Endothelial cell of umbilical vein (primary cell): ENCODE data around the gene DNA2. TPM values are rescaled to one million over a fixed set of nuclear protein-coding genes. Genes with fewer than 3 reads are reported as not detected.

ENCODE experiments used
- BruUV-seq: library from RNA; stranded (reverse); fragments of 400-500 nt; replicated peaks from 2 replicates; lab custom pipeline; 2021; lab: Mats Ljungman, UMichigan
- CTCF ChIA-PET: fragments of 300-600, 350-600 bp; sonication (Branson Sonifier 250); formaldehyde crosslinking; loops from one replicate; lab custom pipeline; 2021; ENCODE audit warnings: antibody characterized with exemption, inconsistent platforms; lab: Charles Lee
- POLR2A ChIA-PET: fragments of 300-600, 350-600 bp; sonication (Branson Sonifier 250); formaldehyde crosslinking; loops from one replicate; lab custom pipeline; 2021; ENCODE audit warnings: antibody characterized with exemption, inconsistent platforms; lab: Charles Lee
- DNase-seq: peaks from one replicate; pipeline ENCODE4 v3.0.0-alpha.2; 2011; ENCODE audit warnings: low read depth, low spot score
- FAIRE-seq: peaks from 2 replicates; lab custom pipeline; 2011; peaks lifted over from hg19 to GRCh38; lab: Jason Lieb, UNC
- H2AFZ ChIP-seq: 2 replicates; pipeline ENCODE4 v1.6.0; 2012; ENCODE audit warnings: low read depth, low read length, control low read depth, inconsistent platforms
- H3K27ac ChIP-seq: 2 replicates; pipeline ENCODE4 v1.5.1; 2011; ENCODE audit warnings: low read depth, mild to moderate bottlenecking, control low read depth, low read length, moderate library complexity; ENCODE audit not compliant: insufficient read depth
- H3K27me3 ChIP-seq, 2 experiments: 2 replicates each; pipeline versions ENCODE4 v1.6.0 to v1.6.1; 2011; ENCODE audit warnings: low read length in 2 of 2, mixed read lengths in 1 of 2; ENCODE audit not compliant: control insufficient read depth in 2 of 2, insufficient read depth in 2 of 2
- H3K36me3 ChIP-seq, 2 experiments: 2 replicates in 1 of 2; 3 replicates in 1 of 2; pipeline ENCODE4 v1.5.1; 2011; ENCODE audit warnings: low read length in 2 of 2, mild to moderate bottlenecking in 1 of 2, moderate library complexity in 1 of 2; ENCODE audit not compliant: control insufficient read depth in 2 of 2, insufficient read depth in 2 of 2; ENCODE audit errors: extremely low read depth in 1 of 2
- H3K4me1 ChIP-seq: 3 replicates; pipeline ENCODE4 v1.5.1; 2011; ENCODE audit warnings: mild to moderate bottlenecking, low read length; ENCODE audit not compliant: control insufficient read depth, insufficient read depth; ENCODE audit errors: extremely low read depth
- H3K4me2 ChIP-seq: 2 replicates; pipeline ENCODE4 v1.6.1; 2011; ENCODE audit warnings: low read length, control low read depth, mixed read lengths; ENCODE audit not compliant: insufficient read depth
- H3K4me3 ChIP-seq, 3 experiments: fragments of 200-600 bp in 1 of 3; sonication (generic), shearing (Covaris generic) in 1 of 3; replicated peaks in 1 of 3; 2 replicates each; pipeline ENCODE4 v1.5.1; 2011 to 2016; ENCODE audit warnings: control low read depth in 3 of 3, low read length in 3 of 3, mild to moderate bottlenecking in 2 of 3, inconsistent platforms in 1 of 3, low read depth in 1 of 3, moderate library complexity in 1 of 3; ENCODE audit not compliant: insufficient read depth in 1 of 3
- H3K79me2 ChIP-seq: 2 replicates; pipeline ENCODE4 v1.6.0; 2012; ENCODE audit warnings: low read length, inconsistent platforms; ENCODE audit not compliant: control insufficient read depth, insufficient read depth
- H3K9ac ChIP-seq: replicated peaks from 2 replicates; pipeline ENCODE3; 2011; ENCODE audit warnings: low read length, control low read depth; ENCODE audit not compliant: insufficient read depth; ENCODE audit errors: extremely low read depth
- H3K9me1 ChIP-seq: replicated peaks from 3 replicates; pipeline ENCODE4 v1.6.0; 2011; ENCODE audit warnings: mild to moderate bottlenecking, low read length; ENCODE audit not compliant: control insufficient read depth, insufficient read depth; ENCODE audit errors: extremely low read depth
- H3K9me3 ChIP-seq: replicated peaks from 2 replicates; pipeline ENCODE4 v1.5.1; 2012; ENCODE audit warnings: low read length, inconsistent platforms; ENCODE audit not compliant: control insufficient read depth, insufficient read depth
- H4K20me1 ChIP-seq: replicated peaks from 2 replicates; pipeline ENCODE3; 2011; ENCODE audit warnings: mild to moderate bottlenecking, low read length; ENCODE audit not compliant: control insufficient read depth, insufficient read depth; ENCODE audit errors: extremely low read depth
- EZH2 ChIP-seq: IDR thresholded peaks from 2 replicates; pipeline ENCODE4 v1.6.1; 2012; ENCODE audit warnings: borderline replicate concordance, low read depth, mild to moderate bottlenecking, moderate library complexity, low read length, inconsistent platforms; ENCODE audit not compliant: severe bottlenecking
- FOS ChIP-seq: IDR thresholded peaks from 2 replicates; pipeline ENCODE4 v1.6.1; 2011; ENCODE audit warnings: mild to moderate bottlenecking, low read length, moderate library complexity, borderline replicate concordance; ENCODE audit not compliant: insufficient read depth
- GATA2 ChIP-seq: IDR thresholded peaks from 2 replicates; pipeline ENCODE4 v1.7.0; 2011; ENCODE audit warnings: low read depth, mild to moderate bottlenecking, moderate library complexity, mixed read lengths, low read length; ENCODE audit not compliant: insufficient read length, insufficient read depth
- JUN ChIP-seq: IDR thresholded peaks from 2 replicates; pipeline ENCODE4 v1.6.1; 2011; ENCODE audit warnings: borderline replicate concordance, low read depth; ENCODE audit not compliant: insufficient read length, insufficient read depth
- MYC ChIP-seq: IDR thresholded peaks from one replicate; pipeline ENCODE4 v1.6.1; 2011; ENCODE audit warnings: mild to moderate bottlenecking, low read depth, low read length
- POLR2A ChIP-seq: IDR thresholded peaks from 2 replicates; pipeline ENCODE4 v1.6.1; 2012; ENCODE audit warnings: low read depth, mild to moderate bottlenecking, control low read depth, low read length
- POLR2AphosphoS5 ChIP-seq: IDR thresholded peaks from 2 replicates; pipeline ENCODE4 v1.6.1; 2012; ENCODE audit warnings: low read depth, mild to moderate bottlenecking, control low read depth, low read length, moderate library complexity; ENCODE audit not compliant: insufficient read depth
- dilution Hi-C: fragments of 300-500 bp; cut with MboI; formaldehyde crosslinking; loops from one replicate; pipeline ENCODE4 v1.15.0; 2019; ENCODE audit warnings: low sequenced_read_pairs; ENCODE audit not compliant: extremely low pct_ligation_motif_present
- intact Hi-C: fragments of 100-400 bp; cut with micrococcal nuclease; formaldehyde crosslinking; loops from one replicate; pipeline ENCODE4 v1.10.0; 2022
- polyA plus RNA-seq, 4 experiments: library from polyadenylated mRNA; depleted of rRNA in 3 of 4; stranded (reverse) in 3 of 4; unstranded in 1 of 4; fragments of >200 nt; gene quantifications; 2 replicates each; pipeline versions ENCODE4 v1.2.1 to v1.2.3, GENCODE V29; 2011 to 2012; ENCODE audit warnings: missing spikeins in 1 of 4
- total RNA-seq: library from RNA; stranded (reverse); gene quantifications from 2 replicates; pipeline ENCODE4 v1.2.3, GENCODE V29; 2021
- TF ChIP-seq, protein P1 (sequence below): IDR thresholded peaks from 2 replicates; pipeline ENCODE4 v1.6.1; 2011; ENCODE audit not compliant: insufficient read depth, insufficient read length
- TF ChIP-seq, protein P2 (sequence below), 2 donors: IDR thresholded peaks; 1 replicate in 1 of 2; 2 replicates in 1 of 2; pipeline ENCODE4 v1.5.1; 2011; ENCODE audit warnings: low read length in 2 of 2, mild to moderate bottlenecking in 2 of 2, moderate library complexity in 2 of 2, control low read depth in 1 of 2, inconsistent platforms in 1 of 2, low read depth in 1 of 2; ENCODE audit not compliant: insufficient read depth in 1 of 2; ENCODE audit errors: extremely low read depth in 1 of 2

DNA2 gene
- total and polyA plus RNA-seq, 2 donors (not counting 3 experiments of a cell fraction or from before 2014, with no cell fraction given) = 3.5 to 18.1 TPM

DNA sequence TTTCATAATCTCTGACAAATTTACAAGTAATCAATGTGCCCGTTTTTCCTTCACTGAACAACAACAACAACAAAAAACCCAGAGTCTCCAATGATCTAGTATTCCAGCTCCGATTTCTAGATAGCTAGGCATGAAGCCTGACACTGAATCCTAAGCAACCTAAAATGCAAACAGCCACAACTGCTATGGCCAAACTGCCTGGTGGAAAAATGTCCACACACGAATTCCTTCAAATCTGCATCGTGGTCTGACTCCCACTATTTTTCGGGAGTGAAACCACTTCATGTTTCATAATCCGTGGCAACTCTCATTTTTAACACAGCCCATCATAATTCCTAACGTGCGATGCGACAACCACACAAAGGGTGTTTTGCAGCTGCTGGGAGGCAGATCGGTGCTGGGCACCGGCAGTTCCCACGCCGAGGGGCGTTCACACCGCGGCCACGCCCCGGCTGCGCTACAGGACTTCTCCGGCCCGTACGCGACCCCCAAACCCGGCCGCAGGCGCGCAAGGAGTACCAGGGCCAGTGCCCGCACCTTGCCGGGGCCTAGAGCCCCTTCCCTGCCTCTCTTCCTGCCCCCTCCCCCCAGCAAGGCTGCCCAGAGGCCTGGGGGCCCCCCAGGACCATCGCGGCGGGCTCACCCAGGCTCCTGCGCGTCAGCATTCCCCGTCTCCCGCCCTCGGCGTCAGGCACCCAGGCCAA is 65.5 kb downstream of the DNA2 start:
- Histone ChIP-seq H3K27ac (peak overlapping the region; percentile 50), H3K36me3 (no peaks in the 10 kb centered on the region), H3K9me3 (no peaks in the 10 kb centered on the region), H3K27me3 (no peaks in the 10 kb centered on the region), H3K9me1 (no peaks in the 10 kb centered on the region), H3K9ac (peak overlapping the region; percentile 89), H4K20me1 (peaks cover 3% of the 10 kb centered on the region), H3K4me3 (peak overlapping the region; percentile 67 to 93 (median 88)), H2AFZ (peak overlapping the region; percentile 70), H3K4me1 (peaks cover 6% of the 10 kb centered on the region), H3K4me2 (peak overlapping the region; percentile 77), H3K79me2 (peaks cover 37% of the 10 kb centered on the region)
- FAIRE-seq = no peak
- intact Hi-C loops (loop anchor here (2.0 to 10.0 kb wide), 2 partner anchors 67 to 319 kb away; partner anchors contain the start of gene CCAR1), dilution Hi-C loops (no loop called here)
- no TSS peak for BruUV-seq
- TF ChIP-seq POLR2AphosphoS5 (no peak), MYC (no peak)
- TF ChIP-seq, protein P1, sequence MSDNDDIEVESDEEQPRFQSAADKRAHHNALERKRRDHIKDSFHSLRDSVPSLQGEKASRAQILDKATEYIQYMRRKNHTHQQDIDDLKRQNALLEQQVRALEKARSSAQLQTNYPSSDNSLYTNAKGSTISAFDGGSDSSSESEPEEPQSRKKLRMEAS = no peak
- POLR2A ChIA-PET = interaction anchor here (0.9 kb wide), 1 partner anchor 118 kb away, joined by 3 read pairs; no protein-coding TSS in a partner anchor
- CTCF ChIA-PET = interaction anchor here (0.6 to 1.3 kb wide), 17 partner anchors 9 to 535 kb away, joined by 3 to 10 read pairs (median 4); partner anchors contain the start of genes DDX50 and DNA2
- DNase-seq = peak; percentile 75

DNA sequence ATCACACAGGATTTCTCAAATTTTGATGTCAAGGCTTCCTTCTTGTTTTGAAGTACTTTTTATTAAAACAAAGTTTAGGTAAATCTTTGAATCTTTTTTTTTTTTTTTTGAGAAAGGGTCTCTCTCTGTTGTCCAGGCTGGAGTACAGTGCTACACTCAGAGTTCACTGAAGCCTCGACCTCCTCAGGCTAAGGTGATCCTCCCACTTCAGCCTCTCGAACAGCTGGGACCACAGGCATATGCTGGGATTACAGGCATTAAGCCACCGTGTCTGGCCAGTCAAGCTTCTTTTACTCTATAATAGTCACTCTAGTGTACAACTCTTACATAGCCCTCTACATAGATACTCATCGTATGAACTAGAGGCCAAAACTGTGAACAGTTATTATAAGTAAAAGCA is 68.1 kb downstream of the DNA2 start:
- Histone ChIP-seq H2AFZ (no peak overlapping the region), H3K79me2 (peaks cover 37% of the 10 kb centered on the region), H3K27me3 (no peaks in the 10 kb centered on the region), H3K27ac (no peak overlapping the region), H3K36me3 (no peaks in the 10 kb centered on the region), H3K4me3 (no peak overlapping the region), H4K20me1 (peaks cover 3% of the 10 kb centered on the region), H3K4me2 (no peak overlapping the region), H3K9ac (no peak overlapping the region), H3K4me1 (peaks cover 6% of the 10 kb centered on the region), H3K9me3 (no peaks in the 10 kb centered on the region), H3K9me1 (no peaks in the 10 kb centered on the region)
- ChIA-PET POLR2A (no interaction called here), CTCF (no interaction called here)
- BruUV-seq = no TSS peak
- no peak for DNase-seq
- no peak for TF ChIP-seq POLR2A
- no peak for TF ChIP-seq POLR2AphosphoS5
- TF ChIP-seq, protein P2, sequence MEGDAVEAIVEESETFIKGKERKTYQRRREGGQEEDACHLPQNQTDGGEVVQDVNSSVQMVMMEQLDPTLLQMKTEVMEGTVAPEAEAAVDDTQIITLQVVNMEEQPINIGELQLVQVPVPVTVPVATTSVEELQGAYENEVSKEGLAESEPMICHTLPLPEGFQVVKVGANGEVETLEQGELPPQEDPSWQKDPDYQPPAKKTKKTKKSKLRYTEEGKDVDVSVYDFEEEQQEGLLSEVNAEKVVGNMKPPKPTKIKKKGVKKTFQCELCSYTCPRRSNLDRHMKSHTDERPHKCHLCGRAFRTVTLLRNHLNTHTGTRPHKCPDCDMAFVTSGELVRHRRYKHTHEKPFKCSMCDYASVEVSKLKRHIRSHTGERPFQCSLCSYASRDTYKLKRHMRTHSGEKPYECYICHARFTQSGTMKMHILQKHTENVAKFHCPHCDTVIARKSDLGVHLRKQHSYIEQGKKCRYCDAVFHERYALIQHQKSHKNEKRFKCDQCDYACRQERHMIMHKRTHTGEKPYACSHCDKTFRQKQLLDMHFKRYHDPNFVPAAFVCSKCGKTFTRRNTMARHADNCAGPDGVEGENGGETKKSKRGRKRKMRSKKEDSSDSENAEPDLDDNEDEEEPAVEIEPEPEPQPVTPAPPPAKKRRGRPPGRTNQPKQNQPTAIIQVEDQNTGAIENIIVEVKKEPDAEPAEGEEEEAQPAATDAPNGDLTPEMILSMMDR (IDR thresholded peaks at IDR 0.05; ENCODE audit: extremely low read depth in 1 of 2, insufficient read depth in 1 of 2, low read depth in 1 of 2, low read length in 2 of 2) = no peak
- TF ChIP-seq MYC = no peak
- no peak for TF ChIP-seq EZH2
- no peak for TF ChIP-seq GATA2
- TF ChIP-seq JUN = no peak
- TF ChIP-seq, protein P1 = no peak
- TF ChIP-seq FOS = no peak
- no peak for FAIRE-seq
- intact Hi-C loops = loop anchor here (10.0 kb wide), 1 partner anchor 321 kb away; the partner anchor contains the start of gene CCAR1
- dilution Hi-C loops = no loop called here
